DND-41 (cell line): Measurements from ENCODE around the gene GGTLC3.
A peak's percentile ranks its signal among the peaks of the same experiment; 100 is the strongest.
"Not testable (repeated sequence)": the region's sequence is repeated elsewhere in the genome, so short reads cannot be mapped to it uniquely, and the experiment has no call there.

Source experiments
- ATAC-seq: fragments of 200-7000 bp; cut with Tn5 transposase; 3 replicates; pipeline ENCODE4 v1.9.1; 2021; ENCODE audit warnings: low read depth; ENCODE audit not compliant: insufficient read depth
- DNase-seq: peaks from one replicate; pipeline ENCODE4 v3.0.0-alpha.2; 2020
- H2AFZ ChIP-seq: 2 replicates; pipeline ENCODE4 v1.6.0; 2012; ENCODE audit warnings: low read depth, low read length
- H3K27ac ChIP-seq: 2 replicates; pipeline ENCODE4 v1.5.1; 2012; ENCODE audit warnings: low read length, inconsistent platforms
- H3K27me3 ChIP-seq: fragments of 200-600 bp; sonication (generic); 2 replicates; pipeline ENCODE4 v1.6.0; 2012; ENCODE audit warnings: low read length, mild to moderate bottlenecking, inconsistent platforms; ENCODE audit not compliant: insufficient read depth, poor library complexity
- H3K36me3 ChIP-seq: 2 replicates; pipeline ENCODE4 v1.5.1; 2012; ENCODE audit warnings: low read length, inconsistent platforms; ENCODE audit not compliant: insufficient read depth
- H3K4me1 ChIP-seq: 2 replicates; pipeline ENCODE4 v1.5.1; 2012; ENCODE audit warnings: mild to moderate bottlenecking, low read length; ENCODE audit not compliant: insufficient read depth
- H3K4me2 ChIP-seq: 2 replicates; pipeline ENCODE4 v1.6.0; 2012; ENCODE audit warnings: mild to moderate bottlenecking, moderate library complexity, low read length, inconsistent platforms; ENCODE audit not compliant: insufficient read depth
- H3K4me3 ChIP-seq, 2 experiments: fragments of 200-600 bp in 1 of 2; shearing (Covaris generic) in 1 of 2; 2 replicates each; pipeline ENCODE4 v1.5.1; 2012 to 2016; ENCODE audit warnings: inconsistent platforms in 2 of 2, low read length in 2 of 2, mild to moderate bottlenecking in 2 of 2, low read depth in 1 of 2, moderate library complexity in 1 of 2
- H3K79me2 ChIP-seq: 2 replicates; pipeline ENCODE4 v1.6.0; 2012; ENCODE audit warnings: low read length, inconsistent platforms; ENCODE audit not compliant: insufficient read depth
- H3K9ac ChIP-seq: 2 replicates; pipeline ENCODE4 v1.6.0; 2012; ENCODE audit warnings: low read depth, mild to moderate bottlenecking, inconsistent platforms, low read length, moderate library complexity
- H3K9me3 ChIP-seq: 2 replicates; pipeline ENCODE4 v1.5.1; 2012; ENCODE audit warnings: low read length, moderate library complexity, mild to moderate bottlenecking, inconsistent platforms; ENCODE audit not compliant: insufficient read depth, severe bottlenecking
- H4K20me1 ChIP-seq: 2 replicates; pipeline ENCODE4 v1.6.0; 2012; ENCODE audit warnings: low read length; ENCODE audit not compliant: insufficient read depth

GGTLC3 gene

DNA sequence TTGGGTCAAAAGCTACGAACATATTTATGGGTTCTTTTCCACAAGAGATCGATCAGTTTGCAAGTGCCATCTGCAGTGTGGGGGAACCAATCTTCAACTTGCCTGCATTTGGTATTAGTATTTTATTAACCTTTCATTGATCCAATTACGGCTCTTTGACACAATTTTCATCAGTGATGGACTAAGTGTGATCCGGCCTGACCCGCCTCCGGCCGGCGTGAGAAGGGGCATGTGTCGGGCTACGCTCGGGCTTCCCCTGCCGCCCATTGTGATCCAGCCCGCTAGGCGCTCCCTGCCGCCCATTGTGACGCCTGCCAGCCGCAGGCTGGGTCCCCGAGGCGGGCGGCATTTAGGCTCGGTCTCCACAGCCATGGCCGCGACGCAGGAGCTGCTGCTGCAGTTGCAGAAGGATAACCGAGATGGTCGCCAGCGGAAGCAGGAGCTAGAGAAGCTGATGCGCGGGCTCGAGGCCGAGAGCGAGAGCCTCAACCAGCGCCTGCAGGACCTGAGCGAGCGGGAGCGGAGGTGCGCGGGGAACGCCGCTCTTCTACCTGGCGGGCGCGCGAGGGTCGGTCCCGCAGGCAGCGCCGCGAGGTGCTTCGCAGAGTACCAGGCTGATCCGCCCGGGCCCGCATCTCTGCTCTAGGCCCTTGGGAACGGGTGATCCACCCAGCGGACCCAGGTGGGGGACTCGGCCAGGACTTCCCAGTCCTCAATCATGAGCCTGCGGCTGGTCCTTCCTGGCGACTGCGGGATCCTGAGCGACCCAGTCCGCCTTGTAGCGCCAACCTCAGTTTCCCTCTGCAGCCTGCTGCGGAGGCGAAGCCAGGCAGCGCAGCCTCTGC is 10.0 kb upstream of the GGTLC3 start, which contains the start of gene TMEM191B:
Gene TMEM191B (plus strand): TSS at position 51 of the 845 bp plus-strand sequence. CDS start 179 bp downstream, at position 230.
- not testable (repeated sequence) for H3K9me3 ChIP-seq, H2AFZ ChIP-seq, H4K20me1 ChIP-seq, H3K4me1 ChIP-seq, DNase-seq, H3K36me3 ChIP-seq, H3K79me2 ChIP-seq, H3K27me3 ChIP-seq, H3K27ac ChIP-seq
- Histone ChIP-seq H3K4me2 (peak within 1 kb of the TSS; percentile 52), H3K9ac (peak within 1 kb of the TSS; percentile 32; the same call in 1 of the 2 replicates), H3K4me3 (peak within 1 kb of the TSS in 1 of 2 experiments; percentile 43; a peak in 2 of 4 replicates)
- ATAC-seq, result peak; percentile 35

GRCh38 chr22:18523328-18523727 is 5.4 kb upstream of the GGTLC3 start:
- peak; percentile 53 for ATAC-seq

DNA sequence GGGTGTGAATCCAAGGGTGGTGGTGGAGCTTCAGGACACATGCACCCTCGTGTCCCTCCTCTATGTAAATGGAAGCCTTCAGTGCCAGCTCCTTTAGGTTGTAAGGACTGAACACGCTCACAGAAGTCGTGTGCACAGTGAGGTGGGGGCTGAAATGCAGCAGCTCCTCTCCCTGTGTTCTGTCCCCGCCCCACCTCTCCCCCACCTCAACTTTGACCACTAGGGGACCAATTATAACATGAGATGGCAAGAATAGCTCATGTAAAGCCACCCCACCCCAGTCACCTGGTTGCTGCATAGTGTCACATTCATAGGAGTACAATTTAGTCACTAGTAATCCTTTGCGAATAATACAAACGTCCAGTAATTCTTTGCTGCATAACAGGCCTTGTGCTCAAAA is 4.8 kb upstream of the GGTLC3 start:
- H3K36me3 ChIP-seq, H3K9me3 ChIP-seq, H3K4me1 ChIP-seq, H4K20me1 ChIP-seq, H3K4me3 ChIP-seq, H3K27ac ChIP-seq, H2AFZ ChIP-seq, H3K27me3 ChIP-seq, DNase-seq, ATAC-seq, H3K79me2 ChIP-seq, H3K4me2 ChIP-seq, H3K9ac ChIP-seq: not testable (repeated sequence)

More at GRCh38 chr22:18523328-18523727, 5.4 kb upstream of the GGTLC3 start:
- H3K27me3 ChIP-seq, H3K4me1 ChIP-seq, H3K4me2 ChIP-seq, H4K20me1 ChIP-seq, DNase-seq, H3K36me3 ChIP-seq, H3K79me2 ChIP-seq, H3K4me3 ChIP-seq, H3K9ac ChIP-seq, H3K27ac ChIP-seq, H3K9me3 ChIP-seq, H2AFZ ChIP-seq: not testable (repeated sequence)

DNA sequence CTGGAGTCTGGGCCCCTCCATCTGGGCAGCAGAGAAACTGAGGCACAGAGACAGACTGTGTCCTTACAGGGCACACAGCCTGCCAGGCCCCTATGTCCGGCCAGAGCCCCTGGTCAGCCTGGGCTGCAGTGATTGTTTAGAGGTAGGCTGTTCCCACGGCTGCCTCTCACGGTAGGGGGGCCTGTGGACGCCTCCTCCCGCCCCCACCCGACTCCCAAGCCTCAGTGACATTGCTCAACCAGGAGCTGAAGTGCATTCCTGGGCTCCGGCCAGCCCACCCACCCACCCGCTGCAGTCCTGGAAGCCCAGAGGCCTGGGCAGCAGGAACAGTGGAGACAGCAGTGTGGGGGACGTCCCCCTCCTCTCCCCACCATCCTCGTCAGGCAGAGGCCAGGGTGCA is 4.5 kb downstream of the GGTLC3 start:
- not testable (repeated sequence) for H3K9me3 ChIP-seq, H3K9ac ChIP-seq, H3K27ac ChIP-seq, DNase-seq, H3K36me3 ChIP-seq, ATAC-seq, H3K79me2 ChIP-seq, H3K27me3 ChIP-seq, H3K4me1 ChIP-seq, H4K20me1 ChIP-seq, H2AFZ ChIP-seq, H3K4me2 ChIP-seq, H3K4me3 ChIP-seq

DNA sequence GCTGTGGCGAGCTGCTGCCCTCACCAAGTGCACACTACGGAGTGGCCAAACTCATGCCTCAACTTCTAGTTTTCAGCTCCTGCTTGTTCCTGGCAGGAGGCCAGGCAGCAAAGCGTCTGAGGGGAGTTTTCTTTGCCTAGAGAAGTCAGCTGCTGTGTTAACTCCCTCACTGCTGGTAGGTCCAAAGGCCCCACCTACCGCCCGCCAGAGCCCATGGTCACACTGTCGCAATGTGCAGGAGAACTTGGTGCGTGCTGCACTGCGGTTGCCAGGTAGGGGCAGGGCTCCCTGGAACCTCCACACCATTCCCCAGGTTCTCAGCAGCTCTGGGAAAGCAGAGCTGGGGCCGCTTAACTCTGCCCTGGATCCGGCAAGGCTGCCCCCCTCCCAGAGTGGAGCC is 5.6 kb downstream of the GGTLC3 start:
- ATAC-seq, DNase-seq, H4K20me1 ChIP-seq, H3K4me2 ChIP-seq, H3K27me3 ChIP-seq, H3K27ac ChIP-seq, H3K9me3 ChIP-seq, H3K36me3 ChIP-seq, H3K4me3 ChIP-seq, H3K9ac ChIP-seq, H3K79me2 ChIP-seq, H2AFZ ChIP-seq, H3K4me1 ChIP-seq: not testable (repeated sequence)

DNA sequence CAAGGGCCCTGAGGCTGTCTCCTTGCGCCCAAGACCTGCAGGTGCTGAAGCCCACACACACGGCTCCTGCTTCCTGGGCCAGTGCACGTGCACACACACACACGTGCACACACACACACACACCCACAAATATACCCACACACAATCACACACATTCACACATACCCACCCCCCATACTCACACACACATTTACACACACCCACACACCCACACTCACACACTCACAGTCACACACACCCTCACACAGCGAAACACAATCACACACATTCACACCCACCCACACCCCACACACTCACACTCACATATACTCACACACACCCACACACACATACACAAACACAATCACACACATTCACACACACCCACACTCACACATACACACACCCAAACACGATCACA is 6.6 kb downstream of the GGTLC3 start:
- DNase-seq, H3K27ac ChIP-seq, H3K4me1 ChIP-seq, H3K4me3 ChIP-seq, H3K79me2 ChIP-seq, H3K36me3 ChIP-seq, H3K9ac ChIP-seq, ATAC-seq, H2AFZ ChIP-seq, H3K4me2 ChIP-seq, H3K9me3 ChIP-seq, H3K27me3 ChIP-seq, H4K20me1 ChIP-seq: not testable (repeated sequence)

DNA sequence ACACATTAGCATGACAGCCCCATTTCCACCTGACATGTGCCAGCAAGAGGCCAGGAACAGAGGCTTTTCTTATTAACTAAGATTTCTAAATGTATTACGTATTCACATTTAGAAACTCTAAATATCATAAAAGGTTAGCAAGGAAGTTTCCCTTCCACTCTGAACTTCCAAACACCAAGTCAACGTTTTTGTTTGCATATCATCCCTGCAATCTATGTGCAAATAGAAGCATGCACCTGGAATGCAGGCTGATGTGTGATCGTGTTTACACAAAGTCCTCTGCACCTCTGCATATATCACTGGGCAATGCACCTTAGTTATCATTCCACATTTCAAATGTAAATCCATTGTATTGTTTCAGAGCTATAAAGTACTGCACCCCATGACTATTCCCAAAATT is 21.7 kb downstream of the GGTLC3 start:
- not testable (repeated sequence) for H3K36me3 ChIP-seq, H3K4me1 ChIP-seq, H3K4me2 ChIP-seq, H2AFZ ChIP-seq, H3K27ac ChIP-seq, H3K79me2 ChIP-seq, H3K27me3 ChIP-seq, ATAC-seq, H3K4me3 ChIP-seq, DNase-seq, H4K20me1 ChIP-seq, H3K9ac ChIP-seq, H3K9me3 ChIP-seq
